K562 (cell line): ENCODE measurements around the gene FYTTD1. TPM values are rescaled to one million over a fixed set of nuclear protein-coding genes. Genes with fewer than 3 reads are reported as not detected.
A peak's percentile ranks its signal among the peaks of the same experiment; 100 is the strongest.

Source experiments
- GTF2F1 ChIP-seq: IDR thresholded peaks from 2 replicates; pipeline ENCODE4 v1.6.1; 2011; ENCODE audit warnings: low read depth, low read length, improper control_type of control experiment
- ZBTB40 ChIP-seq, 2 experiments: fragments of 450-650 bp in 1 of 2; sonication (generic) in 1 of 2; formaldehyde crosslinking in 1 of 2; IDR thresholded peaks; 2 replicates each; pipeline versions ENCODE4 v1.7.1 to v1.9.0; 2016 to 2022; ENCODE audit warnings: inconsistent platforms in 1 of 2, mild to moderate bottlenecking in 1 of 2, missing genetic modification reagents in 1 of 2
- ZNF384 ChIP-seq: IDR thresholded peaks from 2 replicates; pipeline ENCODE4 v1.6.1; 2012; ENCODE audit warnings: low read depth, low read length, improper control_type of control experiment
- ZNF445 ChIP-seq: fragments of 250-450 bp; sonication (Bioruptor Pico); IDR thresholded peaks from 2 replicates; pipeline ENCODE4 v1.4.0; 2020; ENCODE audit warnings: low read depth, mild to moderate bottlenecking, moderate library complexity
- ZNF586 ChIP-seq: fragments of 450-650 bp; formaldehyde crosslinking; conservative IDR thresholded peaks from 2 replicates; pipeline ENCODE4 v1.4.0; 2020; ENCODE audit warnings: mild to moderate bottlenecking, moderate library complexity
- polyA plus RNA-seq, 8 experiments: library from polyadenylated mRNA; depleted of rRNA in 4 of 8; stranded (reverse) in 5 of 8; unstranded in 3 of 8; fragments of >200 nt; fragmentation: Nextera tagmentation in 2 of 8; fragmentation: Illumina TruSeq in 1 of 8; extraction: Ambion mirVana in 2 of 8; extraction: Trizol in 1 of 8; gene quantifications; 2 replicates each; pipeline versions ENCODE4 v1.2.1 to v1.2.3, GENCODE V29; 2011 to 2014; ENCODE audit warnings: inconsistent platforms in 1 of 8, missing spikeins in 1 of 8
- total RNA-seq, 7 experiments: library from RNA; depleted of rRNA in 6 of 7; stranded (reverse); fragments of >200 nt in 6 of 7; fragmentation: Illumina TruSeq in 2 of 7; extraction: Trizol in 2 of 7; gene quantifications; 2 replicates each; pipeline versions ENCODE4 v1.2.1 to v1.2.3, GENCODE V29; 2011 to 2021; ENCODE audit warnings: low replicate concordance in 1 of 7
- TF ChIP-seq, protein P1 (sequence below): fragments of 200-800 bp; sonication (Bioruptor generic); IDR thresholded peaks from 2 replicates; pipeline ENCODE4 v1.6.1; 2017; ENCODE audit warnings: missing genetic modification characterization, missing compliant biosample characterization

The FYTTD1 gene
- total and polyA plus RNA-seq, 9 of the 15 experiments (the other 6 are each of a cell fraction or from before 2014, with no cell fraction given), result 35.7 to 106 (median 76.3) TPM

- TF ChIP-seq ZBTB40 (IDR thresholded peaks at IDR 0.05) (no peak), ZBTB40 (CRISPR knock-in tag; IDR thresholded peaks at IDR 0.05) (peak; percentile 4), ZNF445 (CRISPR knock-in tag) (no peak), ZNF384 (peak; percentile 51; the same call in 1 of the 2 replicates), GTF2F1 (no peak), ZNF586 (CRISPR knock-in tag) (no peak)
- TF ChIP-seq, protein P1, sequence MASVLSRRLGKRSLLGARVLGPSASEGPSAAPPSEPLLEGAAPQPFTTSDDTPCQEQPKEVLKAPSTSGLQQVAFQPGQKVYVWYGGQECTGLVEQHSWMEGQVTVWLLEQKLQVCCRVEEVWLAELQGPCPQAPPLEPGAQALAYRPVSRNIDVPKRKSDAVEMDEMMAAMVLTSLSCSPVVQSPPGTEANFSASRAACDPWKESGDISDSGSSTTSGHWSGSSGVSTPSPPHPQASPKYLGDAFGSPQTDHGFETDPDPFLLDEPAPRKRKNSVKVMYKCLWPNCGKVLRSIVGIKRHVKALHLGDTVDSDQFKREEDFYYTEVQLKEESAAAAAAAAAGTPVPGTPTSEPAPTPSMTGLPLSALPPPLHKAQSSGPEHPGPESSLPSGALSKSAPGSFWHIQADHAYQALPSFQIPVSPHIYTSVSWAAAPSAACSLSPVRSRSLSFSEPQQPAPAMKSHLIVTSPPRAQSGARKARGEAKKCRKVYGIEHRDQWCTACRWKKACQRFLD (CRISPR knock-in tag), result no peak
Observed at GRCh38 chr3:197730200-197730599, 19.5 kb upstream of the FYTTD1 start (continued).
